Measurements from ENCODE around the gene RCOR3.

Gene RCOR3

GRCh38 chr1:211323156-211324063, 64.2 kb downstream of the RCOR3 start:
- peak in 1 of 2 donors; percentile 75 for DNase-seq (ENCODE audit: low read depth in 1 of 2, low spot score in 1 of 2)

GRCh38 chr1:211324992-211325775, 66.0 kb downstream of the RCOR3 start:
- no peak for DNase-seq (ENCODE audit: low read depth in 1 of 2, low spot score in 1 of 2)

GRCh38 chr1:211326140-211326527, 67.0 kb downstream of the RCOR3 start:
- no peak for DNase-seq (ENCODE audit: low read depth in 1 of 2, low spot score in 1 of 2)

- peak in 1 of 2 donors; percentile 15 for DNase-seq (ENCODE audit: low read depth in 1 of 2, low spot score in 1 of 2)
Measured at GRCh38 chr1:211326528-211327345, 67.6 kb downstream of the RCOR3 start, which contains the start of gene TRAF5. TSS of gene TRAF5 (plus strand) at chr1:211326833. CDS start at chr1:211353240, 26,407 bp downstream.

- peak in 1 of 2 donors; percentile 16 for DNase-seq (ENCODE audit: low read depth in 1 of 2, low spot score in 1 of 2)
Measured at GRCh38 chr1:211327346-211327921, 68.3 kb downstream of the RCOR3 start.

GRCh38 chr1:211328084-211328694, 69.0 kb downstream of the RCOR3 start:
- no peak for DNase-seq (ENCODE audit: low read depth in 1 of 2, low spot score in 1 of 2)

- no peak for DNase-seq (ENCODE audit: low read depth in 1 of 2, low spot score in 1 of 2)
Measured at GRCh38 chr1:211328866-211329475, 69.8 kb downstream of the RCOR3 start.

- DNase-seq (ENCODE audit: low read depth in 1 of 2, low spot score in 1 of 2) = no peak
Measured at GRCh38 chr1:211329764-211330201, 70.6 kb downstream of the RCOR3 start.

- DNase-seq (ENCODE audit: low read depth in 1 of 2, low spot score in 1 of 2) = no peak
Measured at GRCh38 chr1:211330282-211330936, 71.2 kb downstream of the RCOR3 start.

- DNase-seq (ENCODE audit: low read depth in 1 of 2, low spot score in 1 of 2) = no peak
Measured at GRCh38 chr1:211331011-211331709, 72.0 kb downstream of the RCOR3 start.

GRCh38 chr1:211332036-211332616, 73.0 kb downstream of the RCOR3 start:
- no peak for DNase-seq (ENCODE audit: low read depth in 1 of 2, low spot score in 1 of 2)

GRCh38 chr1:211332830-211333229, 73.7 kb downstream of the RCOR3 start:
- no peak for DNase-seq (ENCODE audit: low read depth in 1 of 2, low spot score in 1 of 2)

- DNase-seq (ENCODE audit: low read depth in 1 of 2, low spot score in 1 of 2) = no peak
Measured at GRCh38 chr1:211333906-211334305, 74.7 kb downstream of the RCOR3 start.

- DNase-seq (ENCODE audit: low read depth in 1 of 2, low spot score in 1 of 2) = peak in 1 of 2 donors; percentile 32
Measured at GRCh38 chr1:211334986-211335385, 75.8 kb downstream of the RCOR3 start.

- DNase-seq (ENCODE audit: low read depth in 1 of 2, low spot score in 1 of 2) = no peak
Measured at GRCh38 chr1:211335522-211336157, 76.5 kb downstream of the RCOR3 start.

GRCh38 chr1:211336161-211336560, 77.0 kb downstream of the RCOR3 start:
- DNase-seq (ENCODE audit: low read depth in 1 of 2, low spot score in 1 of 2) = no peak

GRCh38 chr1:211336775-211337174, 77.6 kb downstream of the RCOR3 start:
- DNase-seq (ENCODE audit: low read depth in 1 of 2, low spot score in 1 of 2) = no peak
